ENCODE data around the gene CEP170.
"Not testable (repeated sequence)": the region's sequence is repeated elsewhere in the genome, so short reads cannot be mapped to it uniquely, and the experiment has no call there.

The CEP170 gene

DNA sequence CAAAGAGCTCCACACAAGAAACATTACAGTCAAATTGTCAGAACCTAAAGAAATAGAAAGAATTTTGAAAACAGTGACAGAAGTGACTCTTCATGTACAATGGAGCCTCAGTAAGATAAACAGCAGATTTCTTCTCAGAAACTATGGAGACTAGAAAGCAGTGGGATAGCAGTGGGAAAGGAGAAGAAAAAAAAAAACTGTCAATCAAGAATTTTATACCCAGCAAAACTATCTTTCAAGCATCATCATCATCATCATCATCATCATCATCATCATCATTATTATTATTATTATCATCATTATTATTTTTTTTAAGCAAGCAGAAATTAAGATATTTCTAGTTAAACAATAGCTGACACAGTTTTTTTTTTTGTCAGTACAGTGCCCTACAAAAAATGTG lies 24.2 kb downstream of the CEP170 start:
- DNase-seq = no peak

DNA sequence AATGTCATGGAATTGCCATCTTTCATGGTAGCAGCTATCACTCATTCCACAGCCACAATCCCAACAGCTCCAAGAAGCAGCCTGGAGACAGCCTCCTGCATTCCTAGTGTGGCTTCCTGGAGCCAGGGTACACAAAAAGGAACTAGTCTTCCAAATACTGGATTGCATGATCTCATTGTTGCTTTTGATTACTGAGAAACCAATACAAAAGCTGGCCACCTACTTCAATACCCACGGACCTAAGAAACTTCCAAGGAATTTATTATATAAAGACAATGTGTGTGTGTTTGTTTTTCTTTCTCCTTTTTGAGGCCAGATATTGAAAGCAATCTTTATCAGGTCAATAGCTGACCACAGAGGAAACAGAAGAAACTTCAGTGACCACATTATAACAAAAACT lies 25.6 kb downstream of the CEP170 start:
- no peak for DNase-seq

DNA sequence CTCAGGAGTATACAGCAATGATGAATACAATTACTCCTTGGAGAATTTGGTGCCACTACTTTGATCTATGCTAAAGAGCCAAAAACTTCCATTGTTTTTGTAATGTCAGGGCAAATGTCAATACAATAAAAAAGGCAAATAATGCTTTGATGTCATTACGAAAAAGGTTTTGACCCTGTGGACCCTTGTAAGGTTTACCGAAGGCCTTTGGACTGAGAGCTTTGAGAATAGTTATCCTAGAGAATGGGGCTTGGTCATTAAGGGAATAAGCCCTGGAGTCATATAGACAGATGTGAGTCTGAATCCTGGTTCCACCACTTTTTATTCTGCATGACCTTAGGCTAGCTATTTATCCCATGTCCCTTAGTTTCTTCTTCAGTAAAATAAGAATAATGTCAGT lies 27.5 kb downstream of the CEP170 start:
- DNase-seq = no peak

DNA sequence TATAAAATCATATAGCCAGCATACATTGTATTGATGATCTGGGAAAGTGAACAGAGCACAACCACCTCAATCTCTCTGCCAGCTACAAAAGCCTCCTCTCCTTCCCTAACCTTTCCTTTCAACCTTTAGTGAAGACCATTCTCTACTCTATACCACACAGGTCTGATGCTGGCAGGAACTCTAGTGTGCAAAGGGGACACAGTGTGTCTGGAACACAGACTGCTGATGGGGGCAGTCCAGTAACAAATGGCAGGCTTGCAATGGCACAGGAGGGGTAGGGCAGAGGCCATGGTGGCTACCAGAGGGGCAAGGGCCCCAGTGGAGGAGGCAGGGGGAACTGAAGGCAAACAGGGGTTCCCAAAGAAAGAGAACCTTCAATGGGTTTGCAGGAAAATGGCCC lies 37.0 kb downstream of the CEP170 start:
- DNase-seq = no peak

DNA sequence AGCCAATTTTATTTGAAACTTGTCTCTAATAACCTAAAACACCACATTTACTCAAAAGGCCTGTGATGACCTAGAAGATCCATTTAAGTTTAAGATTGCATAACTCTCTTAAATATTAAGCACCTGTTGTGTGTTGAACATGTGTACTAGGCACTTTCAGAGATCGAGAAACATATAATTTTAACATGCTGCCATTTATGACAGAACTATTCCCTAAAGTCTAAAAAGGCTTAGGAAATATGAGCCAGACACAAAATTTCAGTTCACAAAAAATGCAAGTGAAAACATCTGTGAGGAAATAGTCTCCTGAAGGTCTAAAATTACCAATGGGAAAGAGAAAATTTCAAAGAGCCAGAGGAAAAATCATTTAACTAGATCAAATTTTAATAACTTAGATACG lies 37.7 kb downstream of the CEP170 start:
- no peak for DNase-seq

DNA sequence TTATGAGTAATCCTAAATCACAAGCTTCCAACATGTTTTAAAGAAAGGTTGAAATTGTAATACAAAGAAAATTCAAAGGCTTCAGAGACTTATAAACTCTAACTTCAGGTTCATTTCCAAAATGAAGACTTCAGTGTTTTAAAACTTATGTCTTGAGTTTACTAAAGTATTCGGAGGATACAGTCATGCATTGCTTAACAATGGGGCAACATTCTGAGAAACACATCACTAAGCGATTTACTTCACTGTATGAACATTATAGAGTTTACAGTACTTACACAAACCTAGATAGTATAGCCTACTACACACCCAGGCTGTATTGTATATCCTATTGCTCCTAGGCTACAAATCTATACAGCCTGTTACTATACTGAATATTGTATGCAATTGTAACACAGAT lies 38.3 kb downstream of the CEP170 start:
- DNase-seq = no peak

DNA sequence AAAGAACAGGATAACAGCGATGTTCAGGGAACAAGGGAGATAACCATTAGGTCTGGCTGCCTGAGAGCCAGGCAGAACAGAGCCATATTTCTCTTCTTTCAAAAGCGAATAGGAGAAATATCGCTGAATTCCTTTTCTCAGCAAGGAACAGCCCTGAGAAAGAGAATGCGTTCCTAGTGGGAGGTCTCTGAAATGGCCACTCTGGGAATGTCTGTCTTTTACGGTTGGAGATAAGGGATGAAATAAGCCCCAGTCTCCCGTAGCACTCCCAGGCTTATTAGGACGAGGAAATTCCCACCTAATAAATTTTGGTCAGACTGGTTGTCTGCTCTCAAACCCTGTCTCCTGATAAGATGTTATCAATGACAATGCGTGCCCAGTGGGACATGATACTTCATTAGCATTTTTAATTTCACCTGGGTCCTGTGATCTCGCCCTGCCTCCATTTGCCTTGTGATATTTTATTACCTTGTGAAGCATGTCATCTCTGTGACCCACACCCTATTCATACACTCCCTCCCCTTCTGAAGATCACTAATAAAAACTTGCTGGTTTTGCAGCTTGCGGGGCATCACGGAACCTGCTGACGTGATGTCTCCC lies 39.7 kb downstream of the CEP170 start:
- DNase-seq = not testable (repeated sequence)

DNA sequence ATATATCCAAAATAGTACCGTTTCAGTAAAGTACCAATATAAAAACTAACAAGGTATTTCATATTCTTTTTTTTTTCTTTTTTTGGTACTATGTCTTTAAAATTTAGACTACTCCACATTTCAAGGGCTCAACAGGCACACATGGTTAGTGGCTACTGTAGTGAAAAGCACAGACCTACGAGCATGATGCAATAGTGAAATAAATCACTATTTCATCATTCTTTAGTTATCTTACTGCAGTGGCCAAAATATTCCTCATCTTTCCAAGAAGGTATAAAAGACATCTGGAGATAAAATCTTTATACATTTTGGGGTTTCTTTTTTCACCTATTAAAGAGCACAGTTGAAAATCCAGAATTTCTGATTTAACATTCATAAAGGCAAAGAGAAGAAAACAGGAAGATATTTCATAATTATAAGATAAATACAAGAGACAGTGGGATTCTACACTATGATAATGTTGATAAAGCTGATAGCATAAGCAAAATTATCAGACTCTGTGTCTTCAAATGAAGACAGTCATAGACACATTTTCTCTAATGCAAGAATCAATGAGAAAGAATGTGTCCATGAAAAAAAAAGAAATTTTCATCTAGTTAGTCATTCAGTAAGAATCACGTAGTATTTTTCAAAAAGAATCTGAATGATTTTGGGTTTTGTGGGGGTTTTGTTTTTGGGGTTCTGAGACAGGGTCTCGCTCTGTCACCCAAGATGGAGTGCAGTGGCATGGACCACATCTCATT lies 41.9 kb downstream of the CEP170 start:
- no peak for DNase-seq

DNA sequence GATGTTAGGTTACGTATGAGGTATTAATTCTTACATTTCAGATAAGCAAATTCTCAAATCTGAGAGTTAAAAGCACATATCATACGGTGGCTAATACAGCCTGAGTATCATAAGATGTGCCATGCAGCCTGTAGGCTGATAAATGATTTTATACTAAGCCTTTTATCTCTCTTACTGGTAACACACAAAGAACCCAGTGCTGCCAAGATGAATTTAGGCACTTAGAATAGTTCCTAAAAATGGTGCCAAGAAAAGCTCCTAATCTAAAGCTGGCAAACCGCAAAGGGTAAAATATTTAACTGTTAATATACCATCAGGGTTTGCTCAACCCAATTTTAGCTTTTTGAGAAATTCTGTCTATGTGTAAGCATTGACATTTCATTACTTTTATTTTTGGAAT lies 43.1 kb downstream of the CEP170 start:
- not testable (repeated sequence) for DNase-seq

DNA sequence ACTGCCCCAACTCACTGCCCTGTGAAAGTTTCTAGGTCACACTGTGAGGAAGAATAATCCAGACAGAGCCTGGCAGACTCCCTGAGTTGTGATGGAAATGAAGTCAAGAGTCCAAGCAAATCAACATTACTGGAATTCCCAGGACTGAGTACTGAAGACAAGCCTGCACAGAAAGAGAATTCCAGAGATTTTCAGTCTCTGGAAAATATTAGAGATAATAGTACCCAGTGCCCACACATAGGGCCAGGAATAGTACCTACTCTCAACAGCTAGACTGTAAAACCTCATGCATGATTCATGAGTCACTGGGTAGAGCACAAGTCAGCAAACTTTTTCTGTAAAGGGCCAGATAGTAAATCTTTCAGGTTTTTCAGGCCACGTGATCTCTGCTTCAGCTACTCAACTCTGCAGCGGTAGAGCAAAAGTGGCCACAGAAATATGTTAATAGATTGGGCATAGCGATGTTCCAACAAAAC lies 50.0 kb downstream of the CEP170 start:
- not testable (repeated sequence) for DNase-seq

DNA sequence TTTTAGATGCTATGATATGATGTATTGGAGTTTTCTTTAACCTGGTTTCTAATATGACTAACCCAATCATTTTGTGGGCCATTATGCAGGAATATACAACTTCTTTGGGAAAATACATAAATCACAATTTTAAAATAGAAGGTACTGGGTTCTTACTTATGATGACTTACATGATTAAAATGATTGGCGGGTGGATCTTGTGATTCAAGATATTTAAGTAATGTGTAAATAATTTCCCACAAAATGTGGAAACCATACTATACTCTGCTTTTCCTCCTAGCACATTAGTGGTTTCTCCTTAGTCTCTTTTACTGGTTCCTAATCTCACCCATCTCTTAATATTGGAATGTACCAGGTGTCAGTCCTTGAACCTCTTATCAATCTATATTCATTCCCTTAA lies 50.7 kb downstream of the CEP170 start:
- DNase-seq = not testable (repeated sequence)

DNA sequence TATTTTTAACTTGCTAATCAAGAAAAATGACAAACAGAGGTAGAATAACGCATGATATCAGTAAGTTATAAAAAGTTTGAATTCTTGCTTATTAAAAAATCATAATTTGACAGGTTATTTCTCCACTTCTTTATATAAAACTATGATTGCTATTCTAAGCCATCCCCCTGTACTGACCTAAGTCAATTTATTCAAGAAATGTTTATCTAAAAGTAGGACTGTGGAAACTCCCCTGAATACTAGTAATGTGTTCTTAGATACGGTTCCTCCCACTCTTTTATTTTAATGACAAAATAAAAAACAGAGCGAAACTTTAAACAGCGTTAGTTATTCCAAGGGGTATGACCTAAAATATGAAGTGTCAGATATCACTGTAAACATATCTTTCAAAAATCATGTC lies 51.9 kb downstream of the CEP170 start:
- DNase-seq = not testable (repeated sequence)

DNA sequence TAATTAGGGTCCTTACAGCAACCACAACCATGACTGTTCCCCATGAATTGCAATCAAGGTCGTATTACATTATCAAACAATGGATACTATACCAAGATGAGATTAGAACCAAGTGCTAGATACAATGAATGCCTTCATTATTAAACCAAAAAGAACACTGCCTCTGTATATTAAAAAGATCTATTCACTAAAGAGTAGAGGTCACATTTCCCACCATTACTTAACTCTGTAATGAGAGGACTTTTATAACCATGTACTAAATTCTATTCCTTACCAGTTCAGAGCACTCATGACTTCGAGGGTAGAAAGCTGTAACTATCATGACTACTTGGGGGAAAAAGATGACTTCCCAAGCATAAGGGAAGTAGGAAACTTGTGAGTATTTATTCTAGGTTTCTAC lies 53.8 kb downstream of the CEP170 start:
- DNase-seq = not testable (repeated sequence)

DNA sequence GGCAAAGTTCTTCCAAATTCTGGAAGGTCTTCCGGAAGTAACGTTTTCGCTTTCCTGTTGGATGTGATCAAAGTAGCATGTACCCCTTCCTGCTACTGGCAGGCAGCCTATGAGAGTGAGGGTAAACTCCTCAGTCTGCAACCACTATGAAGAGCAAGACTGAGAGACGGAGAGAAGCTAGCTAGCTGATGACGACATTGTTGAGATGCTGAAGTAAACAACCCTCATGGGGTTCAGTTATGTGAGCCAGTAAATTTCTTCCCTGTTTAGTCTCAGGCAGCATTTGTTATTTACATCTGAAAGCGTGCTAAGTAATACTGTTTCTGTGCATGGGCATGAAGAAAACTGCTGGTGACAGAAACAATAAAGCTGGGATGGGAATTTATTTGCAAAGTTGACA lies 57.6 kb downstream of the CEP170 start:
- not testable (repeated sequence) for DNase-seq

DNA sequence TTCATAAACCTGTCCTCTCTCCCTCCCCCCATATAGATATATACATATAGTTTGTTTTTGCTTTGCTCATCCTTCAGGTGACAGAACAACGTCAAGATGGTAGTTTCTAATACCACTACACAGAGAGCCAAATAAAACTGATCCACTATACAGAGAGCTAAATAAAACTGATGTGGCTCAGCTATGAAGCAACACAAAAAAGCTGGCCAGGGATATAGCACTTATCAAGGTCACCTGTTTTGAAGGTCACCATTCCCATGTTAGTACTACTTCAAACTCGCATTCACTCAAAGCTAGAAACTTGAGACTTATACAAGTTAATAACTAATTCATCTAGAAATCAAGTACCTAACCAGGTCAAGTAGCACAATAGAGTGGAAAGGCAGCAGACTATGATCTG lies 61.8 kb downstream of the CEP170 start:
- DNase-seq = not testable (repeated sequence)

DNA sequence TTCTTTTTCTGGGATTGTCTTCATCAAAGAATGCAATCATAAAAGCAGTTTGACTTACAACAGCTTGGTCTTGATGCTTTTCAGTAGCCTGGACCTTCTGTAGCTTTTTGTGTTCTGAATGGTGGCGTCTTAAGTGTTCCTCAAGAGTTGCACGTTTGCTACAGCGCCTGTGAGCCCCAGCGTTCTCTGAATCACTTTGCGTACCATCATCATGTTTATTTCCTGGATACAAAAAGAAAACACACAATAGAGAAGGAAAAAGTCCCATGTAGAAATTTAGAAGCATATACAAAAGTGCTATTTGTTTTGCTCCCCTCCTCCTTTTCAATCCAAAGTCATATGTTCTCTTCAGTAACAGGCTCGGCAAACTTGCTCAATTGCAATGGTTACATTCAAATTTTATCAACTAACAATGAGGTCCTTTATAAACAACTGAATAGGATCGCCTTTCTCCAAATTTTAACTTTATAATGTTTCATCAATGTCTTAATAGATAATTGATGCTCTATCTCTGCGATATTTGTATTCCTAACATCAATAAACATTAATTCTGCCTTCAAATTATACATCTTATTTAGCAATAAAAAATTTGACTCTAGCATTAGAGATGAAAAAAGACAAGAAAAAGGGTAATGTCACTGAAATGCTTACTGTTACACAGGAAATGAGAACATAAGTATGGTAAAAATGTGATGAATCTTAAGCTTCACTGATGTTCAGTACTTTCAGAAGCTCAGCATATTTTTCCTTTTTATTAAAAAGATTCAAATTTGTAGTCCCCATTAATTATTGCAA lies 68.7 kb downstream of the CEP170 start:
- DNase-seq = not testable (repeated sequence)

DNA sequence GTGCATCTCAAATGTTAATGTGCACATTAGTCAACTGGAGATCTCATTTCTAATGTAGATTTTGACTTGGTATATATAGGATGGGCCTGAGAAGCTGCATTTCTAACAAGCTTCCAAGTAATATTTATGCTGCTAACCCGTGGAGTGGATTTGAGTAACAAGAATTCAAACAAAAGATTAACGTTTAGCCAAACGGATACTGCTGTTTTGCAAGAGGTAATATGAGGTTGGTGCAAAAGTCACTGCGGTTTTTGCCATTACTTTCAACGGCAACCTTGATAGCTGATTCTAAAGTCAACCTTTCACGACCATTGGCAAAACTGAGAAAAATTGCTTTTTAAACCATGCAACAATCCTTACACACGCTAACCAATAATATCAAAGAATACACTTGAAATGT lies 70.3 kb downstream of the CEP170 start:
- DNase-seq = not testable (repeated sequence)

DNA sequence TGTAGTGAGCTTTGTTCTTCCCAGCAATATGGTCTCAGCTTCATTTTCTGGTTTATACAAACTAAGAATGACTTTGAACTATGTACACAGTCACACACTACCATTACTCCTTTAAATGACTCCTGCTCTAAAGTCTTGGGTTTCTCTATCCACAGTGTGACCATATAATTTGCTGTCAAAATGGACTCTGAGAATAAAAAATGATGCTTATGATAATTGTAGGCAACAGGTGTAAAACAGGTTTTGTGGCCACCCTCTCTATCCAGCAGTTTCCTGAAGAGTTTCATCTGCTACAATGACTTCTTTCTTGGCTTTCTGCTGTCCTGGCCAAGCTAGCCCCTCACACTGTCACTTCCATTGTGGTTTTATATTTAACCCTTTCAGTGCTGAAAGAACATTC lies 71.4 kb downstream of the CEP170 start:
- not testable (repeated sequence) for DNase-seq

DNA sequence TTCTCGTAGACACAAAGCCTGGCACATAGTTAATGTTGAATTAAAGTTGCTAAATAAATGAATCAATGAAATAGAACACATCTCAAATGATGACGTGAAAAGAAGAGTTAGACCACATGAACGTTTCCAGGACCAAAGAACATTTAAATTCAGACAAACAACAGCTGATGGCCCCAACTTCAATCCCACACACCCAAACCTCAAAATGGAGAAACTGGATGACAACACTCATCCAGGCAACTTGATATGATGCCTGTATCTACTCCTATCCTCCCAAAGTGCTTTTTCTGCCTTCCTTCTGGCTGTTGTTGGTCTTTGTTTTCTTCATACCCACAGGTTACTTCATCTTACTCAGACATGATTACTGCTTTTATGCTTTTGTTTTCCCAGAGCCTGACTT lies 71.9 kb downstream of the CEP170 start:
- not testable (repeated sequence) for DNase-seq

DNA sequence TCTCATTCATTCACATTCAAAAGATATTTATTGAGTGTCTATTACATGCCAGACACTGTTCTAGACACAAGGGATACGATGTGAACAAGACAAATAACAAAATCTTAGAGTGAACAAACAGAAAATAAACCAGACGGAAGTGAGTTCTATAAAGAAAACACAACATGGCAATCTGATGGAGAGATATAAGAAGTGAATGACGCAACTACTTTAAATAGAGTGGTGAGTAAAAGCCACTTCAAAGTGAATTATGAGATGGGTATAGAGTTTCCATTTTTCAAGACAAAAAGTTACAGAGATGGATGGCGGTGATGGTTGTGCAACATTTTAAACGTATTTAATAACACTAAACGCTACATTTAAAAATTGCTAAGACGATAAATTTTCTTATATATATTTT lies 75.4 kb downstream of the CEP170 start:
- DNase-seq = no peak

DNA sequence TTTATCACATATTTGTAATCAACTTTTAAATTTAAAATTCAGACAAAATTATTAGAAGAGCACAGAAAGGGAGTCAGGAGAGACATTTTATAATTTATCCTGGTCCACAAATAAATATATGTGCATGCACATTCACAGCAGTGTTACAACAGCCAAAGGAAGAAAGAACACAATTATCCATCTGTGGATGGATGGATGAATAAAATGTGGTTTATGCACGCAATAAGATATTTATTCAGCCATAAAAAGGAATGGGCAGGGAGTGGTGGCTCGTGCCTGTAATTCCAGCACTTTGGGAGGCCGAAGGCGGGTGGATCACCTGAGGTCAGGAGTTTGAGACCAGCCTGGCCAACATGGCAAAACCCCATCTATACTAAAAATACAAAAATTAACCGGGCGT lies 77.3 kb downstream of the CEP170 start:
- DNase-seq = not testable (repeated sequence)

DNA sequence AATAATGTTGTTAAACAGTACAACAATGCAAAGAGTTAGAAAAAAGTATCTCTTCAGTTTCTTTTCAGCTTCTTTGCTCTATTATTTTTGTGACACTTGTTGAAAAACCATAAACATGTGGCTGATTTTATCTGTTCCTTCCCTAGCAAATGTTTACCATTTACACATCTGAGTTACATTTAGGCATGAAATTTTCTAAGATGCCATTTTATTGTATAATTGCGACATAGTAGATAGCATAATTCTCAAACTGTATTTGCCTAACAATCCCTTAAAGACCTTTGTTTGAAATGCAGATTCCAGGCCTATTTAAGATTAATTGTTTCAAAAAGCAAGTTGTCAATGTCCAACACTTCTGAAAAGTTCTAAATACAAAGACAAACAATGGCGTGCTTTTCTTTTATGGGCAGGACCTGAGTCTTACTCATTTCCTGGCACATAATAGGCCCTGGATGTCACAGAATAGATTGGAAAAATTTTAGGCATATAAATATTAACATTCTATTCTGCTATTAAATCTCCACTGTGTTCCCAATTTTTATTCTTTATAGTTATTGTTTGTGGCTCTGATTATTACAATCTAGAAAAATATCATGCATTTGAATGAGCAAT lies 81.2 kb downstream of the CEP170 start:
- not testable (repeated sequence) for DNase-seq

DNA sequence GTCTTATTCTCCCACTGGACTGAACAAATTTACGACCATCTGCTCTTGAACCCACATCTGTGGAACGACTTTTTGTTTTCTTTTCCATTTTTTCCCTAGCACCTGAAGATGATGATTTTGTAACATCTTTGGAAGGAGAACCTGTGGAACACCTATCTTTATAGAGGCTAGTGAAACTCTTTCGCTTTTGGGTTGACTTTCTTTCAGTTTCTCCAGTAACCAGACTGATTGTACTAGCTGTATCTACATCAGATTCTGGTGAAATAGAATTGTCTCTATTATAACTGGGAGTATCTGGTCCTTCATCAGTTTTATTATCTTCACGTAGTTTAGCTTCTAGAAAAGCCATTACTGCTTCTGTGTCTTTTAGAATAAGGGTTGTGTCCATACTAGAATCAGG lies 90.2 kb downstream of the CEP170 start:
- not testable (repeated sequence) for DNase-seq
